Activated CD4-positive, alpha-beta T cell treated with anti-CD3 and anti-CD28 coated beads, Interleukin-2, Interleukin-6, amounts not matched to agents 100 ng/mL and 50 ng/mL, durations not matched to agents 16 hours and 8 hours (primary cell): ENCODE data around the gene MGMT.
"Not testable (repeated sequence)": the region's sequence is repeated elsewhere in the genome, so short reads cannot be mapped to it uniquely, and the experiment has no call there.

Source experiments
- DNase-seq: peaks from one replicate; pipeline ENCODE4 v3.0.0-alpha.2; 2020

MGMT gene

GRCh38 chr10:129466703-129467358, at the start of gene MGMT:
Gene MGMT (plus strand): TSS chr10:129467241.
- DNase-seq, result peak; percentile 98

GRCh38 chr10:129417870-129418269, 49.2 kb upstream of the MGMT start:
- no peak for DNase-seq

- DNase-seq, result no peak
These were observed 48.4 kb upstream of the MGMT start for GRCh38 chr10:129418496-129419225.

- DNase-seq, result no peak
These were observed 47.6 kb upstream of the MGMT start for GRCh38 chr10:129419397-129419796.

- no peak for DNase-seq
These were observed 45.5 kb upstream of the MGMT start for GRCh38 chr10:129421399-129422010.

- DNase-seq, result no peak
These were observed 42.1 kb upstream of the MGMT start for GRCh38 chr10:129424978-129425377.

- no peak for DNase-seq
These were observed 40.4 kb upstream of the MGMT start for GRCh38 chr10:129426606-129427005.

GRCh38 chr10:129433266-129433665, 33.8 kb upstream of the MGMT start:
- no peak for DNase-seq

GRCh38 chr10:129435724-129436123, 31.3 kb upstream of the MGMT start:
- not testable (repeated sequence) for DNase-seq

GRCh38 chr10:129438024-129438423, 29.0 kb upstream of the MGMT start:
- DNase-seq, result no peak

- DNase-seq, result no peak
These were observed 26.8 kb upstream of the MGMT start for GRCh38 chr10:129440247-129440646.

- DNase-seq, result no peak
These were observed 26.2 kb upstream of the MGMT start for GRCh38 chr10:129440722-129441316.

GRCh38 chr10:129441372-129442009, 25.6 kb upstream of the MGMT start:
- no peak for DNase-seq

GRCh38 chr10:129442866-129443265, 24.2 kb upstream of the MGMT start:
- no peak for DNase-seq

- DNase-seq, result no peak
These were observed 22.7 kb upstream of the MGMT start for GRCh38 chr10:129444359-129444758.

GRCh38 chr10:129445436-129446182, 21.4 kb upstream of the MGMT start:
- DNase-seq, result no peak

- DNase-seq, result no peak
These were observed 20.9 kb upstream of the MGMT start for GRCh38 chr10:129446183-129446581.

GRCh38 chr10:129447486-129447885, 19.6 kb upstream of the MGMT start:
- DNase-seq, result no peak

- DNase-seq, result no peak
These were observed 19.0 kb upstream of the MGMT start for GRCh38 chr10:129448086-129448485.

GRCh38 chr10:129448539-129448938, 18.5 kb upstream of the MGMT start:
- DNase-seq, result no peak

GRCh38 chr10:129449893-129450292, 17.1 kb upstream of the MGMT start:
- DNase-seq, result no peak

GRCh38 chr10:129450391-129450790, 16.6 kb upstream of the MGMT start:
- no peak for DNase-seq

GRCh38 chr10:129455625-129456024, 11.4 kb upstream of the MGMT start:
- DNase-seq, result no peak
